Measurements from ENCODE around the gene PHF1. TPM values are rescaled to one million over a fixed set of nuclear protein-coding genes. Genes with fewer than 3 reads are reported as not detected.

Gene PHF1
- total RNA-seq, 1 donor: 30.8 TPM

DNA sequence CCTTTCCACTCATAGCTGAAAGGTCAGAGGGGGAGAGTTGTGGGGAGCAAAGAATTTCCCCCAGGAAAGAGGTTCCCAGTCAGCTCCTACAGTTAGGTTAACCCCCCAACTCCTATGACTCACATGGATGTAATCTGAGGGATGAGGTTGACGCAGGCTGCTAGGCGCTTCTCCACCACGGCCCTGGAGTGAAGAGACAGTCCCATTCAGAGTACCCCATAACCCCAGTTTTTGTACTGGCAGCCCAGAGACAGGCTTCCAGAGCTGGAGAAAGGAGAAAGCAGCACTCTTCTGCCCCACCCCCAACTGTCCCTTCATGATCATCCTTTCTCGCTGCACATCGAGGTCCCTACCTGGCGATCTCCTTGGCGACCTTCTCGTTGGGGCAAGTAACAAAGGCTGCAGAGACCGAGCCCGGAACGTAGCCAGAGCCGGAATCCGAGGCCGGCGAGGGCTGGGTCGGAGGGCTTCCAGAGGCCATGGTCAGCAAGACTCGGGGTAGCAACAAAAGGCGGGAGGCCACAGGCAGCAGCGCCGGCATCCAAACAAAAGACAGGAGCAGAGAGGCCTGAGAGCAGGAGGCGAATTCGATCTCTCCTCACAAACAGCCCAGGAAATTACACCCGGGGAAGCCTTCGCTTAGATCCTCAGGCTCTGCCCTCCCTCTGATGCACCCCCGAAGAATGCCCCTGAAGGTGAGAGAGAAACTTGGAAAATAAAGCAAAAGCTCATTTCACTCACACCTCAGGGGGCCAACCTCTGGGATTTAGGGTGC, 6.5 kb downstream of the PHF1 start:
- peaks cover 41% of the 10 kb centered on the region for H3K36me3 ChIP-seq (ENCODE audit: insufficient read depth, low read length)
- peaks cover 26% of the 10 kb centered on the region for H4K20me1 ChIP-seq (ENCODE audit: insufficient read depth, low read length)
- no peaks in the 10 kb centered on the region for H3K27me3 ChIP-seq (ENCODE audit: insufficient read depth, low read length)
- peaks cover 88% of the 10 kb centered on the region for H3K79me2 ChIP-seq (ENCODE audit: insufficient read depth, low read length)
- H3K4me2 ChIP-seq (ENCODE audit: insufficient read depth, low read length): peak overlapping the region; percentile 80
- peak overlapping the region; percentile 99 for H3K4me3 ChIP-seq (ENCODE audit: insufficient read depth, low read length)
- DNase-seq (ENCODE audit: insufficient read length, low spot score, missing footprints): peak; percentile 96
- H2AFZ ChIP-seq (ENCODE audit: low read length): peak overlapping the region; percentile 68
- H3K9me3 ChIP-seq (ENCODE audit: low read depth, low read length): no peaks in the 10 kb centered on the region
- H3K4me1 ChIP-seq (ENCODE audit: insufficient read depth, low read length): peaks cover 48% of the 10 kb centered on the region
- H3K27ac ChIP-seq (ENCODE audit: low read depth, low read length): peak overlapping the region; percentile 100
- TF ChIP-seq, protein P1, sequence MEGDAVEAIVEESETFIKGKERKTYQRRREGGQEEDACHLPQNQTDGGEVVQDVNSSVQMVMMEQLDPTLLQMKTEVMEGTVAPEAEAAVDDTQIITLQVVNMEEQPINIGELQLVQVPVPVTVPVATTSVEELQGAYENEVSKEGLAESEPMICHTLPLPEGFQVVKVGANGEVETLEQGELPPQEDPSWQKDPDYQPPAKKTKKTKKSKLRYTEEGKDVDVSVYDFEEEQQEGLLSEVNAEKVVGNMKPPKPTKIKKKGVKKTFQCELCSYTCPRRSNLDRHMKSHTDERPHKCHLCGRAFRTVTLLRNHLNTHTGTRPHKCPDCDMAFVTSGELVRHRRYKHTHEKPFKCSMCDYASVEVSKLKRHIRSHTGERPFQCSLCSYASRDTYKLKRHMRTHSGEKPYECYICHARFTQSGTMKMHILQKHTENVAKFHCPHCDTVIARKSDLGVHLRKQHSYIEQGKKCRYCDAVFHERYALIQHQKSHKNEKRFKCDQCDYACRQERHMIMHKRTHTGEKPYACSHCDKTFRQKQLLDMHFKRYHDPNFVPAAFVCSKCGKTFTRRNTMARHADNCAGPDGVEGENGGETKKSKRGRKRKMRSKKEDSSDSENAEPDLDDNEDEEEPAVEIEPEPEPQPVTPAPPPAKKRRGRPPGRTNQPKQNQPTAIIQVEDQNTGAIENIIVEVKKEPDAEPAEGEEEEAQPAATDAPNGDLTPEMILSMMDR (IDR thresholded peaks at IDR 0.05; ENCODE audit: extremely low read depth, low read depth, low read length): no peak

DNA sequence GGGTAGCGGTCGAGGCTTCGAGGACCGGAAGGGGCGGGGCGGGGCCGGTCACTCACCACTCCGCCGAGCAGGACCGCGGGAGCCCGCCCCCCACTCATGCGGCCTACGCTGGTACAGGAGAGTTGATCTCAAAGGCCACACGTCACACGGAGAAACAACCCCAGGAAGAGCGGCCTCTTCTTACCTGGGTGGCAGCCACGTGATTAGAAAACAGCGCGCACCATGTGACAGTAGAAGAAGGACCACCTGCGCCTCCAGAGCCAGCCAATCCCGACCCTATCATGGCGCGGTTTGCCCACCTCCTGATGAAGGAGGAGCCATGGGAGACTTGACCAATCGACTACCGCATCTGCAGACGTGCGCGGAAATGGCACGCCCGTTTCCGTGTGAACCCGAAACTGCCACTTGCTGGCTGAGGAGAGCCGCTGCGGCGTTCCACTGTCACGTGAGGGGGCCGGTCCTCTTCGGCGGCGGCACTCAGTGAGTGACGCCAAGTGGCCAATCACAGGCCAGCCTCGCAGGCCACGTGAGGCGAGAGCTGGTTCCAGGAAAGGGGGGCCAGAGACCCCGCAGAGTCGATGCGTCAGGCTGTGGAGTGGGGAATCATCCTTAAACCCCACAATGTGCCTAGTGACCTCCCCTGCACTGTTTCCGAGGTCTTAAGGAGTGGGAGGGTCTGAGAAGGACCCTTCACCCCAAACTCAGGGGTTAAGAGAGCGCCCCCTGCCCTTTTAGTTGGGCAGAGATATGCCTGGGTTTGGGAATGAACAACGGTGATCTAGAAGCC, 7.3 kb downstream of the PHF1 start, which contains the start of gene CUTA:
TSS of gene CUTA (minus strand) at position 205 of the 787 bp plus-strand sequence. CDS start at position 98, 107 bp downstream.
- H3K79me2 ChIP-seq (ENCODE audit: insufficient read depth, low read length): peaks cover 85% of the 10 kb centered on the region

DNA sequence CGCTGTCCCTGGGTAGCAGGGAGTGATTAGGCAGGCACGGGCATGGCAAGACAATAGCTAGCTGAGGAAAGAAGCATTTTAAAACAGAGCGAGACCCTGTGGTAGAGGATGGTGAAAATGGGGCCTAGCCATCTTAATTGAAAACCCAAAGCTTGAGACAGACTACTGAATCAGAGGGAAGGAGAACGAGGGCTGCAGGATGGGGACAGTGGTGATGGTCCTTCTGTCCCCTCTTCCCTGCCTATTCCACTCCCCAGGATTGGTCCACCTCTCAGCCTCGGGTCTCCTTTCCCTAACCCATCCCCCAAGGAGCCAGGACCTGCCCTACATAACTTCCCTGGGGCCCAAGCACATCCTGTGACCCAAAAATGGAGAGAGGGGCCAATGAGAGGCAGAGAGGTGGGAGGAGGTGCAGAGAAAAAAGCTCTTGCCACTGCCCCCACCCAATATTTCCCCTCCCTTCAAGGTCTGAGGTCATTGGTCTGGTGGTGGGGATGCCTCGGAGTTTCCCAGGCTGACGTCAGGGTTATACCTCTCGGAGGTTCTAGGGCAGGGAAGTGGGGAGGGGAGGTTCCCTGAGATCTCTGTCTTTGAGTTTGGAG, 8.0 kb downstream of the PHF1 start:
- H3K4me3 ChIP-seq (ENCODE audit: insufficient read depth, low read length): peak overlapping the region; percentile 99
- peaks cover 82% of the 10 kb centered on the region for H3K79me2 ChIP-seq (ENCODE audit: insufficient read depth, low read length)

More for the DNA sequence above, 7.3 kb downstream of the PHF1 start, which contains the start of gene CUTA:
- Histone ChIP-seq H3K4me1 (ENCODE audit: insufficient read depth, low read length) (peaks cover 48% of the 10 kb centered on the region), H3K4me2 (ENCODE audit: insufficient read depth, low read length) (peak within 1 kb of the TSS; percentile 80), H2AFZ (ENCODE audit: low read length) (peak within 1 kb of the TSS; percentile 89), H3K27ac (ENCODE audit: low read depth, low read length) (peak within 1 kb of the TSS; percentile 100), H4K20me1 (ENCODE audit: insufficient read depth, low read length) (peaks cover 22% of the 10 kb centered on the region), H3K9me3 (ENCODE audit: low read depth, low read length) (no peaks in the 10 kb centered on the region), H3K4me3 (ENCODE audit: insufficient read depth, low read length) (peak within 1 kb of the TSS; percentile 99), H3K36me3 (ENCODE audit: insufficient read depth, low read length) (peaks cover 34% of the 10 kb centered on the region), H3K27me3 (ENCODE audit: insufficient read depth, low read length) (no peaks in the 10 kb centered on the region)
- TF ChIP-seq, protein P1 (IDR thresholded peaks at IDR 0.05; ENCODE audit: extremely low read depth, low read depth, low read length): peak; percentile 10
- peak; percentile 99 for DNase-seq (ENCODE audit: insufficient read length, low spot score, missing footprints)

More for the DNA sequence above, 8.0 kb downstream of the PHF1 start:
- peaks cover 48% of the 10 kb centered on the region for H3K4me1 ChIP-seq (ENCODE audit: insufficient read depth, low read length)
- H3K4me2 ChIP-seq (ENCODE audit: insufficient read depth, low read length): peak overlapping the region; percentile 80
- peak overlapping the region; percentile 99 for H3K27ac ChIP-seq (ENCODE audit: low read depth, low read length)
- TF ChIP-seq, protein P1 (IDR thresholded peaks at IDR 0.05; ENCODE audit: extremely low read depth, low read depth, low read length): no peak
- peak; percentile 55 for DNase-seq (ENCODE audit: insufficient read length, low spot score, missing footprints)
- peak overlapping the region; percentile 89 for H2AFZ ChIP-seq (ENCODE audit: low read length)
- no peaks in the 10 kb centered on the region for H3K27me3 ChIP-seq (ENCODE audit: insufficient read depth, low read length)
- peaks cover 27% of the 10 kb centered on the region for H3K36me3 ChIP-seq (ENCODE audit: insufficient read depth, low read length)
- H3K9me3 ChIP-seq (ENCODE audit: low read depth, low read length): no peaks in the 10 kb centered on the region
- peaks cover 22% of the 10 kb centered on the region for H4K20me1 ChIP-seq (ENCODE audit: insufficient read depth, low read length)
